CD4-positive, alpha-beta T cell (primary cell): ENCODE results near the gene CTPS2. TPM values are rescaled to one million over a fixed set of nuclear protein-coding genes. Genes with fewer than 3 reads are reported as not detected.
"Not testable (repeated sequence)": the region's sequence is repeated elsewhere in the genome, so short reads cannot be mapped to it uniquely, and the experiment has no call there.

ENCODE experiments used
- ATAC-seq: fragments of 200-7000 bp; cut with Tn5 transposase; one replicate; pipeline ENCODE4 v1.10.0; 2022; ENCODE audit warnings: mild to moderate bottlenecking; ENCODE audit not compliant: poor library complexity
- CTCF ChIA-PET: fragments of 350-600 bp; sonication (Branson Sonifier 250); formaldehyde crosslinking; loops from one replicate; lab custom pipeline; 2021; ENCODE audit warnings: antibody characterized with exemption, inconsistent platforms; lab: Charles Lee
- POLR2A ChIA-PET: fragments of 350-600 bp; sonication (Branson Sonifier 250); formaldehyde crosslinking; loops from one replicate; lab custom pipeline; 2021; ENCODE audit warnings: antibody characterized with exemption, inconsistent platforms; lab: Charles Lee
- DNase-seq, 14 experiments: peaks; one replicate each; pipeline ENCODE4 v3.0.0-alpha.2; 2013 to 2020; ENCODE audit warnings: mixed read lengths in 2 of 14
- H3K27ac ChIP-seq, 2 donors: one replicate each; pipeline versions ENCODE4 v1.5.1 to v1.7.0; 2013; ENCODE audit warnings: low read length in 2 of 2, low read depth in 1 of 2, mild to moderate bottlenecking in 1 of 2
- H3K27me3 ChIP-seq, 2 experiments: 1 replicate in 1 of 2; 2 replicates in 1 of 2; pipeline versions ENCODE4 v1.6.1 to v1.7.0; 2013; ENCODE audit warnings: low read length in 2 of 2, control low read depth in 1 of 2, mild to moderate bottlenecking in 1 of 2, moderate library complexity in 1 of 2; ENCODE audit not compliant: insufficient read depth in 2 of 2, control insufficient read depth in 1 of 2
- H3K36me3 ChIP-seq: one replicate; pipeline ENCODE4 v1.6.1; 2013; ENCODE audit warnings: low read length, control low read depth; ENCODE audit not compliant: insufficient read depth
- H3K4me1 ChIP-seq: one replicate; pipeline ENCODE4 v1.6.1; 2013; ENCODE audit warnings: low read length, control low read depth; ENCODE audit not compliant: insufficient read depth
- H3K4me3 ChIP-seq: one replicate; pipeline ENCODE4 v1.5.1; 2013; ENCODE audit warnings: mild to moderate bottlenecking, low read length, moderate library complexity
- H3K9me3 ChIP-seq, 2 experiments: 1 replicate in 1 of 2; 2 replicates in 1 of 2; pipeline versions ENCODE4 v1.6.1 to v1.7.0; 2013; ENCODE audit warnings: low read length in 2 of 2, mild to moderate bottlenecking in 2 of 2, control low read depth in 1 of 2, moderate library complexity in 1 of 2; ENCODE audit not compliant: control insufficient read depth in 1 of 2, insufficient read depth in 1 of 2
- H3K27ac Mint-ChIP-seq: one replicate; pipeline ENCODE4 v1.8.0; 2020; ENCODE audit warnings: mixed read lengths
- H3K27me3 Mint-ChIP-seq: one replicate; pipeline ENCODE4 v1.8.0; 2021; ENCODE audit warnings: mixed read lengths
- H3K36me3 Mint-ChIP-seq: one replicate; pipeline ENCODE4 v1.8.0; 2021; ENCODE audit warnings: low read depth, mixed read lengths
- H3K4me1 Mint-ChIP-seq: one replicate; pipeline ENCODE4 v1.8.0; 2021; ENCODE audit warnings: low read depth, mixed read lengths
- H3K4me3 Mint-ChIP-seq: one replicate; pipeline ENCODE4 v1.8.0; 2020; ENCODE audit warnings: mild to moderate bottlenecking, mixed read lengths
- H3K9me3 Mint-ChIP-seq: one replicate; pipeline ENCODE4 v1.8.0; 2020; ENCODE audit warnings: mixed read lengths
- intact Hi-C, 2 experiments: fragments of 100-400 bp; cut with DNase I in 1 of 2; cut with micrococcal nuclease in 1 of 2; formaldehyde crosslinking; loops; one replicate each; pipeline versions ENCODE4 v1.15.1 to v1.9.0; 2023 to 2025; cut with DNase I, micrococcal nuclease
- total RNA-seq, 174 experiments: library from RNA in 2 of 174; stranded (reverse) in 2 of 174; gene quantifications; one replicate each; pipeline ENCODE4 v1.2.3 and lab custom pipeline; 2021 to 2026
- TF ChIP-seq, protein P1 (sequence below): fragments of 200-600 bp; IDR thresholded peaks from one replicate; pipeline ENCODE4 v1.8.0; 2022; ENCODE audit warnings: antibody characterized with exemption, mild to moderate bottlenecking

The CTPS2 gene
- total RNA-seq, 2 experiments from 2014 or later = 3.8 to 4.6 TPM

DNA sequence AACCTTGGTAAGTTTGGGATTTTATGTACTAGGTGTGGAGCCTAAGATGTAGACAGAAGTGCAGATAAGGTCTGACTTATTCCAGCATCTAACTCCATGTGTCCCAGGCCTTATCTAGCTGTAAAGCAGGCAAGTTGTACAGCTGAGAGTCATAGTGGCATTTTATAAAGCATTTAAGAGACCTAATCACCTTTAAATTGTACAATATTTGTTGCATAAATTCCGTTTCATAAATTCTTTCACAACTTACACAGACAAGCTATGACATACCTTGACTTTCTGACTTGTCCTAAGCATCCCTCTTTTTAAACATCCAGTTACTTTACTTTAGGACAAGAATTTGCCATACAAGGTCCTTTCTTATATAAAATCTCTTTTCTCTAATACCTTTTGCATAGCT lies 18.0 kb upstream of the CTPS2 start:
- H3K9me3 Mint-ChIP-seq = no peaks in the 10 kb centered on the region
- H3K9me3 ChIP-seq = no peaks in the 10 kb centered on the region
- no peak for ATAC-seq
- TF ChIP-seq, protein P1, sequence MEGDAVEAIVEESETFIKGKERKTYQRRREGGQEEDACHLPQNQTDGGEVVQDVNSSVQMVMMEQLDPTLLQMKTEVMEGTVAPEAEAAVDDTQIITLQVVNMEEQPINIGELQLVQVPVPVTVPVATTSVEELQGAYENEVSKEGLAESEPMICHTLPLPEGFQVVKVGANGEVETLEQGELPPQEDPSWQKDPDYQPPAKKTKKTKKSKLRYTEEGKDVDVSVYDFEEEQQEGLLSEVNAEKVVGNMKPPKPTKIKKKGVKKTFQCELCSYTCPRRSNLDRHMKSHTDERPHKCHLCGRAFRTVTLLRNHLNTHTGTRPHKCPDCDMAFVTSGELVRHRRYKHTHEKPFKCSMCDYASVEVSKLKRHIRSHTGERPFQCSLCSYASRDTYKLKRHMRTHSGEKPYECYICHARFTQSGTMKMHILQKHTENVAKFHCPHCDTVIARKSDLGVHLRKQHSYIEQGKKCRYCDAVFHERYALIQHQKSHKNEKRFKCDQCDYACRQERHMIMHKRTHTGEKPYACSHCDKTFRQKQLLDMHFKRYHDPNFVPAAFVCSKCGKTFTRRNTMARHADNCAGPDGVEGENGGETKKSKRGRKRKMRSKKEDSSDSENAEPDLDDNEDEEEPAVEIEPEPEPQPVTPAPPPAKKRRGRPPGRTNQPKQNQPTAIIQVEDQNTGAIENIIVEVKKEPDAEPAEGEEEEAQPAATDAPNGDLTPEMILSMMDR = no peak
- ChIA-PET POLR2A (interaction anchor here (0.8 kb wide), 1 partner anchor 11 kb away, joined by 4 read pairs; the partner anchor contains the start of gene SYAP1), CTCF (no interaction called here)
- no peak overlapping the region for H3K4me3 ChIP-seq
- peaks cover 28% of the 10 kb centered on the region for H3K36me3 Mint-ChIP-seq
- H3K36me3 ChIP-seq = peaks cover 3% of the 10 kb centered on the region
- no peaks in the 10 kb centered on the region for H3K27me3 Mint-ChIP-seq
- no peak for DNase-seq
- no peak overlapping the region for H3K27ac ChIP-seq
- peaks cover 16% of the 10 kb centered on the region for H3K4me1 Mint-ChIP-seq
- no peaks in the 10 kb centered on the region for H3K27me3 ChIP-seq
- H3K27ac Mint-ChIP-seq = no peak overlapping the region
- intact Hi-C loops = no loop called here
- H3K4me3 Mint-ChIP-seq = no peak overlapping the region
- H3K4me1 ChIP-seq = no peaks in the 10 kb centered on the region

DNA sequence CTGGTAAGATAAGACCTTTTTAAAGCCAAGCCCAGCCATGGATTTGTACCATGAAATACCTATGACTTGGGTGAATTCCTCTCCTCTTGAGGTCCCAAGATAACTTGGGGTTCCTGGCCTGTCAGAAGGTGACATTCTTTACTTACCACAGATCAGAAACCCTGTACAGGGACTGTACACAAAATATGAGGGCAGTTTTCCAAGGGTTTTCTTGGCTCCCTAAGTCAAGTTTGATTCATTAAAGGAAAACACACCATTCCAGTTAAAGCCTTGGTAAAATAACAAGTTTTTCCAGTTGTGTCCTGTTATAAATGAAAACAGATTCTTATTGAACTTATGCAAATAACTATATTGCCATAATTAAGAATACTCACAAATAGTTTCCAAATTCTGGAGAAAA lies 15.2 kb upstream of the CTPS2 start:
- intact Hi-C loops = no loop called here

DNA sequence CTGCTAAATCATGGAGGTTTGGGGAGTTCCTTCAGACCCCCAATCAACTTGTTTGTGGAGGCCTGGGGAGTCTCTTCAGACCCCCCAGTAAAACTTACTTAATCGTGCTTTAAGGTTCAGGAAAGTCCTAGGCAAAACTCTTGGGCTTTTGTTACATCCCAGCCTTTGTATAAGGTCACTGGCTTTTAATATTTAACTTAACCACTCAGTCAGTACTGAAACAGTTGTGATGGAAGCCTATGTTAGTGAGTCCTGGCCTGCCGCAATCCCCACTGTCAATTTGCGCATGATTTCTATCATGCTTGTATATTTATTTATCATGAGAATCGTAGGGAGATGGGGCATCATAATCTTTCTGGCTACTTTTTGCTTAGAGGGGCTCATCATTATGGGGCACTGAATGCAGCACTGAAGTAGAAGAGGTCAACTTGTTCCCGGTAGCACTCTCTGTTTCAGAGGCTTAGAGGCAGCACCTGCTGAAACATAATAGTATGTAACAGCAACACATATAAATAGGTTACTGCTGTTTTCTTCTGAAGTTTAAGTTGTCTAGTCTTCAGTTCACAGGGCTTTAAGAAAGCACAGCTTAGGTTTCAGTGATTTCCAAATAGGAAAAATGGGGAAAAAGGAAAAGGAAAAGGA lies 14.0 kb upstream of the CTPS2 start:
- H3K27ac ChIP-seq, H3K27me3 ChIP-seq, POLR2A ChIA-PET, H3K4me3 Mint-ChIP-seq, H3K27me3 Mint-ChIP-seq, H3K4me1 ChIP-seq, H3K27ac Mint-ChIP-seq, DNase-seq, ATAC-seq, H3K36me3 ChIP-seq, H3K9me3 Mint-ChIP-seq, H3K4me3 ChIP-seq, intact Hi-C loops, H3K9me3 ChIP-seq: not testable (repeated sequence)
- Mint-ChIP-seq H3K36me3 (peaks cover 29% of the 10 kb centered on the region), H3K4me1 (peaks cover 32% of the 10 kb centered on the region)
- CTCF ChIA-PET = interaction anchor here (0.7 kb wide), 1 partner anchor 101 kb away, joined by 3 read pairs; no protein-coding TSS in a partner anchor

More for the DNA sequence above, 15.2 kb upstream of the CTPS2 start:
- Histone ChIP-seq H3K27ac (no peak overlapping the region), H3K4me3 (no peak overlapping the region), H3K9me3 (no peaks in the 10 kb centered on the region), H3K27me3 (no peaks in the 10 kb centered on the region), H3K36me3 (peaks cover 5% of the 10 kb centered on the region), H3K4me1 (no peaks in the 10 kb centered on the region)
- TF ChIP-seq, protein P1 = no peak
- Mint-ChIP-seq H3K4me1 (peaks cover 29% of the 10 kb centered on the region), H3K36me3 (peaks cover 29% of the 10 kb centered on the region), H3K9me3 (no peaks in the 10 kb centered on the region), H3K27me3 (no peaks in the 10 kb centered on the region), H3K4me3 (no peak overlapping the region), H3K27ac (no peak overlapping the region)
- ChIA-PET CTCF (no interaction called here), POLR2A (no interaction called here)
- ATAC-seq (no peak), DNase-seq (no peak)

DNA sequence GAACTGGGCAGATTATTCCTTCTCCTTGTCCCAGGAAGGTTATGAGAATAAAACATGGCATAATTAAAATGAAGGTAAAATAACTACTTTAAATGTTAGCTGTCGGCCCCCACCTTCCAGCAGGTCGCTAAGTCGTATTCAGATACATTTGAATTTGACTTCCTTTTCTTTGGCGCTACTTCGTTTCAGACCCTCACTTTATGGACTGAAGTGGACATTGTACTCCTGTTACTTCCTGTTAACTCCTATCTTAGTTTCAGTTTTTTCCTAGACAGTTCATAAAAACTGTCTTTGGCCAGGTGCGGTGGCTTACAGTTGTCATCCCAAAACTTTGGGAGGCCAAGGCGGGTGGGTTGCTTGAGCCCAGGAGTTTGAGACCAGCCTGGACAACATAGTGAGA lies 12.6 kb upstream of the CTPS2 start:
- POLR2A ChIA-PET = no interaction called here
- H3K4me1 Mint-ChIP-seq = peaks cover 44% of the 10 kb centered on the region
- no peaks in the 10 kb centered on the region for H3K9me3 ChIP-seq

More for the DNA sequence above, 12.6 kb upstream of the CTPS2 start:
- CTCF ChIA-PET = no interaction called here
- Histone ChIP-seq H3K36me3 (peaks cover 5% of the 10 kb centered on the region), H3K27me3 (no peaks in the 10 kb centered on the region), H3K27ac (no peak overlapping the region), H3K4me1 (peaks cover 17% of the 10 kb centered on the region), H3K4me3 (no peak overlapping the region)
- ATAC-seq = no peak
- H3K9me3 Mint-ChIP-seq = no peaks in the 10 kb centered on the region
- TF ChIP-seq, protein P1 = no peak
- peaks cover 31% of the 10 kb centered on the region for H3K36me3 Mint-ChIP-seq
- no peak for DNase-seq
- intact Hi-C loops = no loop called here
- H3K27ac Mint-ChIP-seq = no peak overlapping the region
- peak overlapping the region; percentile 52 for H3K4me3 Mint-ChIP-seq
- no peaks in the 10 kb centered on the region for H3K27me3 Mint-ChIP-seq
